HG03442 (cell line): ENCODE data around the gene ACO2.
"Not testable (repeated sequence)": the region's sequence is repeated elsewhere in the genome, so short reads cannot be mapped to it uniquely, and the experiment has no call there.

ENCODE experiments used
- ATAC-seq: cut with Tn5 transposase; IDR thresholded peaks from one replicate; pipeline ENCODE4 v1.9.1; 2021; ENCODE audit warnings: mild to moderate bottlenecking, moderate library complexity; ENCODE audit not compliant: unreplicated experiment

ACO2 gene

GRCh38 chr22:41447435-41448188, 21.3 kb upstream of the ACO2 start:
- no peak for ATAC-seq

GRCh38 chr22:41448189-41448808, 20.6 kb upstream of the ACO2 start:
- peak; percentile 44 for ATAC-seq

GRCh38 chr22:41458161-41458728, 10.7 kb upstream of the ACO2 start:
- no peak for ATAC-seq

- no peak for ATAC-seq
Observed at GRCh38 chr22:41459431-41459830, 9.5 kb upstream of the ACO2 start.

GRCh38 chr22:41460071-41460470, 8.8 kb upstream of the ACO2 start:
- not testable (repeated sequence) for ATAC-seq

GRCh38 chr22:41461901-41462300, 7.0 kb upstream of the ACO2 start:
- ATAC-seq: no peak

- ATAC-seq: peak; percentile 11
Observed at GRCh38 chr22:41469218-41469851, 418 bp downstream of the ACO2 start.

GRCh38 chr22:41470886-41471285, 2.0 kb downstream of the ACO2 start:
- ATAC-seq: no peak

GRCh38 chr22:41471568-41471967, 2.7 kb downstream of the ACO2 start:
- ATAC-seq: no peak

- no peak for ATAC-seq
Observed at GRCh38 chr22:41474872-41475451, 6.0 kb downstream of the ACO2 start.

GRCh38 chr22:41478473-41478872, 9.6 kb downstream of the ACO2 start:
- ATAC-seq: no peak

GRCh38 chr22:41478891-41479521, 10.1 kb downstream of the ACO2 start:
- ATAC-seq: no peak

GRCh38 chr22:41479671-41480396, 10.9 kb downstream of the ACO2 start:
- ATAC-seq: no peak

GRCh38 chr22:41480397-41480735, 11.4 kb downstream of the ACO2 start:
- ATAC-seq: no peak

GRCh38 chr22:41481131-41481830, 12.4 kb downstream of the ACO2 start:
- ATAC-seq: no peak

- no peak for ATAC-seq
Observed at GRCh38 chr22:41481925-41482318, 13.0 kb downstream of the ACO2 start.

- ATAC-seq: no peak
Observed at GRCh38 chr22:41482319-41482935, 13.5 kb downstream of the ACO2 start.

GRCh38 chr22:41485033-41485432, 16.1 kb downstream of the ACO2 start:
- no peak for ATAC-seq
